GM11168 (cell line): Measurements from ENCODE around the gene RNF208.

Experiments
- in situ Hi-C: fragments of 300-500 bp; cut with MboI; formaldehyde crosslinking; loops from one replicate; pipeline ENCODE4 v1.12.0; 2022; ENCODE audit warnings: low sequenced_read_pairs; ENCODE audit not compliant: unreplicated experiment

Gene RNF208

DNA sequence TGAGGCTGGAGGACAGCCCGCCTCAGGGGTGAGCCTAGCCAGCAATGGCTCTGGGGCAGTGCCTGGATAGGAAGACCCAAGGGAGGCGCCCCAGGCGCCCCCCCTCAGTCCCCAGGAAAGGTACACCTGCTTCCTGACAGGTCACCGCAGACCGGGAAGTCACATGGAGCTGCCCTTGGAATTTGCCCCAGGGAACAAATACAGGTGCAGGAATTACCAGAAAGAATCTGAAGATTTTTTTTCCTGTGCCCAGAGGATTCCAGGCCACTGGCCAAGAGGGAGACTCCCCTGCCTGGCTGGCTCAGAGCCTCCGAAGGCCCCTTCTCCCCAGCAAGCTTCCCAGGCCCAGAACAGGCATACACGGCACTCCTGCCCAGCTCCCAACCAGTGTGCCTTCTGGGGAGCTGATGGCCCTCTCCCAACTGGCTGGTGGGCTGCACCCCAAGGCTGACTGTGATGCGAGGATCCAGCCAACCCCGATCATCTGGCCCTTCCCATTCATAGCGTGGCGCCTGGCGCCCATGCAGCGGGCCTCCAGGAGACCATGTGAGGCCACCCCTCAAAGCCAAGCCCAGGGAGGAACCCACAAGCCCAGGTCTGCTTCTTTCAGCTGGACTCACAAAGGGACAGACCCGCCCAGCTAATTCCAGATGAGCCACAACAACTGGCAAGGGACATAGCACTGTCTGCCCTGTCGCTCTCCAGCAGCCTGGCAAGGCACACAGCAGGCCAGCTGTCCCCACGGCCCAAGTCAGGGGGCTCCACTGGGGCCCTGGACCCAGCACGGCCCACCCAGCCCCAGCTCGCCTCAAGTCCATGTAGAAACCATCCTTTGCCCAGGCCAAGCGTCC, 23.8 kb downstream of the RNF208 start:
- in situ Hi-C loops, result no loop called here

DNA sequence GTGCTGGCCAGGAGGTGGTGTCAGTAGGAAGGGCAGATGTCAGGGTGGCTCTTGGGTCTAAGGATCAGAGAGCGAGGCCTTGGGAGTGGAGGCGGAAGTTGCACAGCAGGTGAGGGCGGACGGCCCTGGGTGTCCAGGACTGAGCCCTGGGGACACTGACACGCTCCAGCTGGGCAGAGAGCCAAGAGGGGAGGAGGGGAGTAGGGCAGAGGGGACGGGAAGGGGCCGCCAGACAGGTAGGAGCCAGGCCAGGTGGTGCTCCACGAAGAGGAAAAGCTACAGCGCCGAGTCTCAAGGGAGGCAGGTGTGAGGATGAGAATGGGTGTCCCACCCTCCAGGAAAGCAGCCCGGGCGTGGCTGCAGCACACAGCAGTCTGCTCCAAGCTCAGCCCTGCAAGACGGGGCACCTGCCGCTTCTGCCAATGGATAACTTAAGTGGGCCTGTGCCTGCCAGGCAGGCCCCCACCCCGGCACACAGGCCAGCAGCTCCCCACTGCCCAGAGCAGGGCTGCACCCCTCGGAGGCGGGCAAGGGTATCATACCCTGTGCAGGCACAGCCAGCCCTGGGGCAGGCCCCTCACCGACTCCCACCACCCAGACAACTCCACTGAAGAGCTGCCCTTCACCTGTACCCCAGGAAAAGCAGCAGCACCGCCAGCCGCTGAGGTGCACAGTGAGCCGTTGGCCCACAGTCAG, 26.4 kb downstream of the RNF208 start:
- in situ Hi-C loops, result no loop called here

DNA sequence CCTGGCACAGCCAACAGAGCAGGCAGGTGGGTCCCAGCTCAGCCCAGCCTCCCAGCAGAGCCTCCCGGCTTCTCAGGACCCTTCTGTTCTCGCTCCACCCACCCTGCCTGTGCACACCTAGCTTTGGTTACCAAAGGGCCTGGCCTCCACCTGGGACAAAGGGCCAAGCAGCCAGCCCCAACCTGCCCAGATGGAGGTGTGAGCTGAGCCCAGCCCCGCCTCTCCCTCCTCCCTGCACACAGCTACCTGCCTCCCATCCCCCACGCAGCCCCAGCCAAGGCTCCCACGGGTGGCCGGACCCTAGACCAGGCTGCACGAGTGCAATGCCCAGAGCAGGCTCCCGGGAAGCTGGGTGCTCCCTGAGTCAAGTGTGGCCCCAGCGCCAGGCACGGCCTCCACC, 27.1 kb downstream of the RNF208 start:
- in situ Hi-C loops, result no loop called here

DNA sequence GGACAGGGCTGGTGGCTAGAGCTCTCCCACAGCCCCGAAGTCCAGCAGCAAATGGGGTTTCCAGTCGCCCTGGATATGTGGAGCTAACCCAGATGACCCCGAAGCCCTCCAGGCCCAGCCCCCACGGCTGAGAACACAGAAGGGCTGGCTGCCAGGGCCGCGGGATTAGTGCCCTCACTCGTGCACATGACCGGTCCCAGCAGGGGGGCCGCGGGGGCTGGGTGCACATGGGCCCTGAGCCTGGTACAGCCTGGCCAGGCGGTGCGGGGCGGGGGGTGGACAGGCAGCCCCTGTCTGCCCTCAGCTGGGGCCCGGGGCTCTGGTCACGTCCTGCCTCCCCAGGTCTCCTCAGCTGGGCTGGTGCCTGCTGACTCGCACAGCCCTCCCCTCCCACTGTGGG, 27.7 kb downstream of the RNF208 start:
- in situ Hi-C loops, result no loop called here

DNA sequence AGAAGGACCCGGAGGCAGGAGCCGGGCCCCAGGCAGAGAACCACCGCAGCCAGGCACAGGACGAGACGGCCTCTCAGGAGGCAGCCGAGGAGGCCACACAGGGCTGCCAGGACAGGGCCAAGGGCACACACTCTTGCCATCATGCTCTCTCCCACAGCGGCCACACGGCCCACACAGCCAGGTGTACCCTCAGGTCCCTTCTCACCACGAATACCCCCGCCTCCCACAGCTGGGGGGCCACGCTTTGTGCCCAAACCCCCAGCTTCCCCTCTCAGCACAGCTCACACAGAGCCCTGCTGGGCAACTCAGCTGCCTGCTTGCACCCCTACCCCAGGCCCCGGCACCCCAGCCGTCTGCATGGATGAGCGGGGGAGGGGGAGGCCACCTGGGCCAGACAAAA, 28.3 kb downstream of the RNF208 start:
- in situ Hi-C loops, result no loop called here

DNA sequence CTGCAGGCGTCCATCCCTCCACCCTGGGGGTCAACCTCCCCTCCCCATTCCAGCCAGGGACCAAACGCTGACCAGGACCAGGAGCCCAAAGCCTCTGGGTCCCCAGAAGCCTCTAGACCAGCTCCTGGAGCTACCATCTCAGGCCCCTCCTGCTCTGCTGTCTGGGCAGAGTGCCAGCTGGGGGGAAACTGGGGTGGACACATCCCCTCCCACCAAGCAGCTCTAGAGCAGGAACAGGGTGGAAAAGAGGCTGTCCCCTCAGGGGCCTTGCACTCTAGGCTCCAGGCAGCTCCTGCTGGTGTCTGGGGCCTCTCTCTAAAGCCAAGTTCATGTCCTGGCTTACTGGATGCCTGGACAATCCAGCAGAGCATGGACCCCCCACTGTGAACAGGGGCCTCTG, 29.2 kb downstream of the RNF208 start:
- in situ Hi-C loops, result no loop called here

DNA sequence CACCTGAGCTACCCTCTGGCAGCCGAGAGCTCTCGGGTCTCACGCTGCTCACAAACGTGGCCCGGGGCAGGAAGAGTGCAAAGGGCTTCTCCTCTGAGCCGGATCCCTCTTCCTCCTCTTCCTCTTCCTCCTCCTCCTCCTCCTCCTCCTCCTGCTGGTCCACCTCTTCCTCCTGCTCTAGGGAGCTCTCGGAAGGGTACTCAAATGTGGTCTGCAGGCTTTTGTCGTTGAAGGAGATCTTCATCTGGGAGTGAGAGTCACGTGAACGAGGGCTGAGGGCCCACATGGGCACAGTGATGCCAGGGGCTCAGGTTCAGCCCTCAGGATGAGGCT, 29.6 kb downstream of the RNF208 start:
- in situ Hi-C loops, result no loop called here

DNA sequence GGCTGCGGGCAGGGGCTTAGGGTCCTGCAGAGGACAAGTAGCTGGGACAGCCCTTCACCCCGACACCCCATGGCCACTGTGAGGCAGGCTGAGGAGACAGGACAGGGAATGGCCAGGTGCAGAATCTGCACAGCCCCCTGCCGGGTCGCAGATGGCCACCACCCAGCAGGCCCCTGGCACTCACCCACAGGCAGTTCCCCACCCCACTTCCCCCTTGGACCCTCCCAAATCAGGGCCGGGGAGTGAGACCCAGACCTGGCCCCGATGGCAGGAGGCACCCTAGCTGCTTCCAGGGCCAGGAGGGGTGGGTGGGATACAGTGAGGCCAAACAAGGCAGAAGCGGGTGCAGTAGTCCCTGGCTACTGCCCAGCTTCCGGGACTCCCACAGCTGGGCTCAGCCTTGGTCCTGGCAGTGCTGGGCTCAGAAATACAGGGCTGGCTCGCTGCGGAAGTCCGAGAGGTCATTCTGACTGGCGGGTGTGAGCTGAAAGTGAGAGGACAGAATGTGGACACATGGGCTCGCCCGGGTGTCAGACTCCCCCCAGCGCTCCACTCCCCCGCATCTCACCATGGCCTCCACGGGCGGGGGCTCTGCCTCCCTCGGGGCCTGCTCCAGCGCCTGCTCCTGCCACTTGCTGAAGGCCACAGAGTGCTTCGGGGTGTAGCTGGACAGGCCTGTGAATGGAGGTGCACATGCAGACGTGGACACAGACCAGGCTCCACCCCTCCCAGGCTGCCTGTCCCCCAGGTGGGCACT, 30.2 kb downstream of the RNF208 start:
- in situ Hi-C loops, result no loop called here

DNA sequence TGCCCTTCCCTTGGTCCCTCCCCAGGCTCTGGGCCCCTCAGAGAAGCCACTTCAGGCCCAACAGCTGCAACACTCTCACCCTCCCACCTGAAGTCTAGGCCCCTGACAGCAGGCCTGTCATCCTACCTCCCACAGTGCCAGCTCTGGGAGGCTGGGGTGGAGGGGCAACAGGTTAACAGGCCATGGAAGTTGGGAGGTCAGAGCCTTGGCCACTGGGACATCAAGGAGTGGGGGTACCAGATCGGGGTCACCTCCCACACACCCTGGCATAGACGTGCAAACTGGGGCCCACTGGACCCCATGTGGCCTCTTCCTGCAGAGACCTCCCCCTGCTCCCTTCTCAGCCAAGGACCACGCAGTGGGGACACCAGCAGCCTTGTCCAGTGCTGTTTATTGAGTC, 30.8 kb downstream of the RNF208 start:
- in situ Hi-C loops, result no loop called here

DNA sequence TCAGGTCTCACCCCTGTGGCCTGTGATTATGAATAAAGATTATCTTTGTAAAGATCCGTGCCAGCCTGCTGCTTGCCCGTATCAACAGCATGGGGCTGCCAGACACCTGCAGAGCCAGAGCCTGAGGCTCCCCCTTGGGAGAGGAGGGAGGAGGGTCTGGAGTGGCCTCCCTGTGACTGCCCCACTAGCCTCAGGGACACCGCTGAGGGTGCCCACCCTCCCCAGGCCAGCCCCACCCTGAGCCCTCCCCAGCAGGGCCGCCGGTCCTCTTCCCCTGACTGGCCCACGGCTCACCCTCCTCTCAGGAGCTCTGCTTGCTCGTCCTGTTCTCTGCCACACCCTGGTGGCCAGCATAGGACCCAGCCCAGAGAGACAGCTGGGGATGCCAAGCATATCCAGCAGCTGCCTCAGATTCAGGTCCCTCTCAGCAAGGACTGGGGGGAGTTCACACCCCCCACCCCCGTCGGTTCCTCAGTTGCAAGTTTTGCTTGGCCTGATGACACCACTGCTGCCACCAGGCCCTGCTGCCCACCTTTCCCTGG, 31.7 kb downstream of the RNF208 start:
- in situ Hi-C loops, result no loop called here

DNA sequence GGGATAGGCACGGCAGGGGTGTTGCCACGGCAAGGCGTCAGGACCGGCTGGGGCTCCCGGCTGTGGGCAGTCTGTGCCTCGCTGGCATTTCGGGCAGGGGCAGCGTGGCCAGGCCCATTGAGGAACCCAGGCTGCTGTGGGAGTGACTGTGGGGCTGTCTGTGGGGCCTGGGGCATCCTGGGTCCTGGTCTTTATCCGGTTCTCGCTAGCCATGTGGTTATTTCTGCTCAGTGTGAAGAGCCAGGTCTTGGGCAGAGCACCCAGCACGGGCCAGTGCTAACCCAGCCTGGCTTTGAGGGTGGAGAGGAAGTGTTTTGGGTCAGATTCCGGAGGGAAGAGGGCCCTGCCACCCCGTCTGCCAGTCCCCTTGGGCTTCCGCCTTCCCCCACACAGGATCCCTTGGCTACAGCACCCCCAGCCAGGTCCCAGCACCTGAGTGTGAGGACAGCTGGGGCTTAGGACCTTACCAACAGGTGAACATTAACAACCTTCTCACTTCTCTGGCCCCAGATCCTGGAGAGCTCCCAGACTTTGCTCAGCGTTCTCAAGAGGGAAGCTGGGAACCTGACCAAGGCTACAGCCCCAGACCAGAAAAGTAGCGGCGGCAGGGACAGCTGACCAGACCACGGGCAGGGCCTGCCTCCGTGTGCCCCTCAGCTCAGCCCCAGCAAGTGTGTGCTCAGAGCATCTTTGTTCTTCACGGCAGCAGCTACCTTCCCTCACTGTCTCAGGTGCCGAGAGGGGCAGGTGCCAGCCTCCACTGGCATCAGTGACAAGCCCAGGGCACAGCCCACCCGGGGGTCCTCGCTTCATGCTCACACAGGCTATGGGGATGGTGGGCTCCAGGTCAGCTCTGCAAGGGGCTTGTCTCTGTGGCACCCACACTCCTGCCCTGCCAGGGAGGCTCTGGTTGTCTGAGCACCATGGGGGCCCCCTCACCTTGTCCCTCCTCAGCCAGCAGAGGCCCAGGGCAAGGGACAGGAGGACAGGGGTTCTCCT, 32.4 kb downstream of the RNF208 start:
- in situ Hi-C loops, result no loop called here

DNA sequence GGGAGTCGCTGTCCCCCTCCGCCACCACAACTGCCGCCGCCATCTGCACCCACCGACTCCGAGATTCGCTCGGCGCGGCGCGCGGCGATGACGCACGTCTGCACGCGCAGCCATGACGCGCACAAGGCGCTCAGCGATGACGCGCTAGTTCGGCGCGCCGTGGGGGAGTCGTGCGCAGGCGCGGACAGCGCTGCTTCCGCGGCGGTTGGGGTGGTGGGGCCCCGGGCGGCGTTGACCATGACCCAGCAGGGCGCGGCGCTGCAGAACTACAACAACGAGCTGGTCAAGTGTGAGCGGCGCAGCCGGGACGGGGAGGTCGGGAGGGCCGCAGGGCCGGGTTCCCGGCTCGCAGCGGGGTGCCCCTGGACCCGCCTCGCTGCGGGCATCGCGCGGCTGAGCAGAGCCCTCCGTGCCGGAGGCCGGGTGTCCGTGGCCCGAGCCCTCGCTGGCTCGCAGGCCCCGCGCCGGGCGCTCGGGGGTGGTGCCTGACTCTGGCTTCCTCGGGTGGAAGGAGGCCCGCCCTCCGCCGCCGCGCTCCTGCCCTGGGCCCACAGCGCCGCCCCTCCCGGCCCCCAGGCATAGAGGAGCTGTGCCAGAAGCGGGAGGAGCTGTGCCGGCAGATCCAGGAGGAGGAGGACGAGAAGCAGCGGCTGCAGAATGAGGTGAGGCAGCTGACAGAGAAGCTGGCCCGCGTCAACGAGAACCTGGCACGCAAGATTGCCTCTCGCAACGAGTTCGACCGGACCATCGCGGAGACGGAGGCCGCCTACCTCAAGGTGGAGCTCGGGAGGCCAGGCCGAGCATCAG, 33.3 kb downstream of the RNF208 start, which contains the start of the genes ANAPC2 and SSNA1:
Gene ANAPC2, minus strand, starts transcription at position 71 of the 807 bp plus-strand sequence. Its CDS starts 28 bp downstream, at position 43.
Gene SSNA1, plus strand, starts transcription at position 187 of the 807 bp plus-strand sequence. Its CDS starts 51 bp downstream, at position 238.
- in situ Hi-C loops, result no loop called here

DNA sequence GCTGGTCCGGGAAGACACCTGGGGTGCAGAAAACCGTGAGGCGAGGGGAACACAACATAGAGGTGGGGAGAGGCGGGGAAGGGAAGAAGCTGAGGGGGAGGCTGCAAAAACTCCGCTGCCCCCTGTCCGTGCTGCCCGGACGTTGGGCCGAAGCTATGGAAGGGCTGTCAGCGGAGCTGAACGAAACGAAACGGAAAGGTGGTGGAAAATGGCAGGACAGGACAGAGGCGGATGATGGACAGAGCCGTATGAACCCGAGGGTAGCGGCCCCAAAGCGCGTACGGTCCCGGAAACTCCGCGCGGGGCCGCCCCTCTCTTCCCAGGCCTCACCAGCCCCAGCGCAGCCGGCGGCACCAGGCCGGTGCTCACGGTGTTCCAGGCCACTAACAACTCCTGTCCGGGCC, 34.0 kb downstream of the RNF208 start:
- in situ Hi-C loops, result no loop called here

DNA sequence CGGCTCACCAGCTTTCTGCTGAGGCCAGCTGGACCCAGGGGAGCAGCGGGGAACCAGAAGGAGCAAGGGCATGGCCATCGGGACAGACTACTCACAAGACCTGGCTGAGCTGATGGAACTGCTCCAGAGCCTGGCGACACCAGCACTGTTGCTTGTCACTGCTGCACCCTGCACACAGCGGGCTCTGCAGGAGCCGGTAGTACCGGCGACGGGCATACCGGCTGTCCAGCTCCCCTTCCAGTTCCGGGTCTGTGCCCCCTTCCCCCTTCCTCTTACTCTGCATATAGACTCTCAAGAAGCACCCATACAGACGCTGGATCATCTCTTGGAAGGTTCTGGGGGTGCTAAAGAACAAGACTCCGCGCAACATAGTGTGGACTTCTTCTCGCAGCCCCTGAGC, 34.7 kb downstream of the RNF208 start:
- in situ Hi-C loops, result no loop called here

DNA sequence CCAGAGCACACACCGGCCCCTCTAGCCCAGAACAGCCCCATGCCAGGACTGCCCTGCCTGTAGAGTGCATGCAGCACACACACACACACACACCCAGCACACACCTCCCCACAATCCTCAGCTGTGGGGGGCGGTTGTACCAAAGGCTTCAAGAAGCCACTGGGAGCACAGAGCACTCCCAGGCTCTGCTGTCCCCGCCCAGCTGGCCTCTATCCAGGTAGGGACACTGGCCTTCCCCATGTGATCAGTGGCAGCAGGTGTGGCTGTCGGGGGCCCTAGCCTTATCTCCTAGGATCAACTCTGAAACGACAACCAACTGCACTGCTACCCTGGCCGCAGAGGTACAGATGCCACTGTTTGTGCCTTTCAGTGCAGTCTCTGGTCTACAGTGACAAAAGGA, 35.7 kb downstream of the RNF208 start:
- in situ Hi-C loops, result no loop called here

DNA sequence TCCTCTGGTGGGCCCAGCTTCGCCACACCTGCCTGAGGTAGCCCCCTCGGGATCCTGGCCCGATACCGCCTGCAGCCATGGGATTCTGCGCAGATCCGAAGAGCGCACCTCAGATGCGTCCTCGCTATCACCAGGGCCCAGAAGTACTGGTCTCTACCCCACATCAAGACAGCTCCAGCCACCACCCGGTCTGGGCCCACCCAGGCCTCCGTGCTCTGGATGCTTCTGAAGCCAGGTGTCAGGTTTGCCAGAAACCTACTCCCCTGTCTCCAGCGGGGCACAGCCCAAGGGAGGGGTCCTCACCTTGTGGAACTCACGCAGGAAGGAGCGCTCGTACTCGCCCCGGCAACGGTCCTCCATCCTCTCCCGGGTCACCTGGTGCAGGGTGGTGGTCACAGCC, 36.1 kb downstream of the RNF208 start:
- in situ Hi-C loops, result no loop called here

DNA sequence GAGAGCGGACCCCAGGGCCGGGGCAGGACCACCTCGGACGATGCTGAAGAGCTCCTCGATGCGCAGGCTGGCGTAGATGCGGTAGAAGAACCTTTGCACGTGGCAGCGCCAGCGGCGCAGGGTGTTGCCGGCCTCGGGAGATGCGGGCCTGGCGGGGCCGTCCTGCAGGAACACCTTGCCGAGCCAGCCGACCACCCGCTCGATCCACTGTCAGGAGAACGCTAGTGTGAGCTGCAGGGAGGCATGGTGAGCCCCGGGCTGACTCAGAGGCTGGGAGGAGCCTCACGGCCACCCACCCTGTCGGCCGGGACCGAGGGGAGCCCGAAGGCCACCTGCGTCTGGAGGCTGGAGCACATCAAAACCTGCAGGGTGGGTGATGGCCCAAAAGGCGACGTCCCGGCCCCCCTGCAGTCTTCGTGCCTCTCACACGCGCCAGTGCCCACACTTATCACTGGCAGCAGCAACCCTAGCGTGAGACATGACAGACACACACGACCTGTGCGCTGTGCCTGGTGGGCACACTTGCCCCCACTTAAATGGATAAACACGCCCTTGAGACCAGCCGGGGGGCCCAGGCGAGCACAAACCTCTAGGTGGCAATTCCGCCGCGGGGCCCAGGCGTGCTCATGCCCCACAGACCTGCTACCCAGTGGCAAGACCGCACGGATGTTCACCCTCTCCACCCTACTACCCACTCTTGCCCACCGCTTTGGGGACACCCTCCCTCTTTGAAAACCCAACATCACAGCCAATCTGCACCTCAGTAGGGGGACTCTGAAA, 37.0 kb downstream of the RNF208 start:
- in situ Hi-C loops, result no loop called here
